Panc1 (cell line): ENCODE measurements around the gene GPR149. TPM values are rescaled to one million over a fixed set of nuclear protein-coding genes. Genes with fewer than 3 reads are reported as not detected.

ENCODE experiments used
- ATAC-seq: fragments of 200-7000 bp; cut with Tn5 transposase; 2 replicates; pipeline ENCODE4 v1.9.1; 2020; ENCODE audit warnings: mild to moderate bottlenecking, moderate library complexity
- Bru-seq: library from RNA; stranded (reverse); fragments of 400-500 nt; gene quantifications from one replicate; lab custom pipeline; 2021; lab: Mats Ljungman, UMichigan
- BruChase-seq, 2 experiments: library from RNA; stranded (reverse); fragments of 400-500 nt; gene quantifications; one replicate each; lab custom pipeline; 2021; lab: Mats Ljungman, UMichigan
- BruUV-seq: library from RNA; stranded (reverse); fragments of 400-500 nt; replicated peaks from 2 replicates; lab custom pipeline; 2021; lab: Mats Ljungman, UMichigan
- CTCF ChIA-PET: fragments of 300-600 bp; sonication (Branson Sonifier 250); formaldehyde crosslinking; loops from one replicate; lab custom pipeline; 2022; ENCODE audit warnings: antibody characterized with exemption; lab: Charles Lee
- POLR2A ChIA-PET: fragments of 300-600 bp; sonication (Branson Sonifier 250); formaldehyde crosslinking; loops from one replicate; lab custom pipeline; 2022; ENCODE audit warnings: antibody characterized with exemption; lab: Charles Lee
- DNase-seq: peaks from one replicate; pipeline ENCODE4 v3.0.0-alpha.2; 2010; ENCODE audit warnings: low read depth, low spot score
- H3K27ac ChIP-seq: 2 replicates; pipeline ENCODE4 v1.5.1; 2011; ENCODE audit warnings: mild to moderate bottlenecking, low read length, inconsistent platforms
- H3K27me3 ChIP-seq: fragments of 200-500 bp; sonication (Bioruptor generic); 2 replicates; pipeline ENCODE4 v1.6.0; 2014; ENCODE audit warnings: low read length, inconsistent platforms; ENCODE audit not compliant: control insufficient read depth, insufficient read depth
- H3K36me3 ChIP-seq: fragments of 200-500 bp; sonication (Bioruptor generic); 2 replicates; pipeline ENCODE4 v1.5.1; 2014; ENCODE audit warnings: inconsistent platforms, mild to moderate bottlenecking, low read length, moderate library complexity; ENCODE audit not compliant: control insufficient read depth, insufficient read depth
- H3K4me1 ChIP-seq: 2 replicates; pipeline ENCODE4 v1.5.1; 2011; ENCODE audit warnings: inconsistent platforms, mild to moderate bottlenecking, low read length, moderate library complexity; ENCODE audit not compliant: control insufficient read depth, insufficient read depth
- H3K4me3 ChIP-seq, 2 experiments: 2 replicates each; pipeline ENCODE4 v1.5.1; 2011 to 2012; ENCODE audit warnings: low read depth in 2 of 2, low read length in 2 of 2, mild to moderate bottlenecking in 2 of 2, inconsistent platforms in 1 of 2, moderate library complexity in 1 of 2
- H3K9me3 ChIP-seq: fragments of 200-500 bp; sonication (Bioruptor generic); 2 replicates; pipeline ENCODE4 v1.5.1; 2014; ENCODE audit warnings: low read depth, mild to moderate bottlenecking, inconsistent platforms, low read length, moderate library complexity; ENCODE audit not compliant: control insufficient read depth, insufficient read depth
- POLR2AphosphoS5 ChIP-seq: IDR thresholded peaks from 2 replicates; pipeline ENCODE4 v1.6.1; 2012; ENCODE audit warnings: mild to moderate bottlenecking, low read depth, low read length, moderate library complexity
- REST ChIP-seq, 2 experiments: IDR thresholded peaks; 2 replicates each; pipeline ENCODE4 v1.6.1; 2011 to 2012; ENCODE audit warnings: low read depth in 2 of 2, control low read depth in 1 of 2, low read length in 1 of 2, mild to moderate bottlenecking in 1 of 2, moderate library complexity in 1 of 2; ENCODE audit not compliant: insufficient read depth in 1 of 2
- SIN3A ChIP-seq: IDR thresholded peaks from 2 replicates; pipeline ENCODE4 v1.6.1; 2012; ENCODE audit warnings: low read depth, mild to moderate bottlenecking, low read length, moderate library complexity, borderline replicate concordance; ENCODE audit not compliant: insufficient read depth
- TCF7L2 ChIP-seq: IDR thresholded peaks from 2 replicates; pipeline ENCODE4 v1.6.1; 2011; ENCODE audit warnings: mild to moderate bottlenecking, low read depth, low read length, inconsistent platforms
- in situ Hi-C: cut with HindIII; loops from 2 replicates; pipeline ENCODE4 v1.10.0; 2016; ENCODE audit warnings: low sequenced_read_pairs, low pct_unique_long_range_greater_than_20kb
- intact Hi-C: fragments of 100-400 bp; cut with micrococcal nuclease; formaldehyde crosslinking; loops from one replicate; pipeline ENCODE4 v1.10.0; 2022; ENCODE audit not compliant: unreplicated experiment
- long read RNA-seq: library from polyadenylated mRNA; unstranded; transcript quantifications from one replicate; pipeline ENCODE4 v2.0.0, GENCODE V29; 2021; ENCODE audit not compliant: unreplicated experiment
- polyA plus RNA-seq: library from polyadenylated mRNA; unstranded; fragments of >200 nt; gene quantifications from one replicate; pipeline ENCODE4 v1.2.1, GENCODE V29; 2012; ENCODE audit warnings: missing spikeins; ENCODE audit not compliant: insufficient read length
- total RNA-seq: library from RNA; stranded (reverse); gene quantifications from one replicate; pipeline ENCODE4 v1.2.1, GENCODE V29; 2021; ENCODE audit not compliant: unreplicated experiment
- TF ChIP-seq, protein P1 (sequence below): fragments of 450-650 bp; IDR thresholded peaks from 2 replicates; pipeline ENCODE4 v1.5.1; 2017; ENCODE audit warnings: mild to moderate bottlenecking

Gene GPR149, protein sequence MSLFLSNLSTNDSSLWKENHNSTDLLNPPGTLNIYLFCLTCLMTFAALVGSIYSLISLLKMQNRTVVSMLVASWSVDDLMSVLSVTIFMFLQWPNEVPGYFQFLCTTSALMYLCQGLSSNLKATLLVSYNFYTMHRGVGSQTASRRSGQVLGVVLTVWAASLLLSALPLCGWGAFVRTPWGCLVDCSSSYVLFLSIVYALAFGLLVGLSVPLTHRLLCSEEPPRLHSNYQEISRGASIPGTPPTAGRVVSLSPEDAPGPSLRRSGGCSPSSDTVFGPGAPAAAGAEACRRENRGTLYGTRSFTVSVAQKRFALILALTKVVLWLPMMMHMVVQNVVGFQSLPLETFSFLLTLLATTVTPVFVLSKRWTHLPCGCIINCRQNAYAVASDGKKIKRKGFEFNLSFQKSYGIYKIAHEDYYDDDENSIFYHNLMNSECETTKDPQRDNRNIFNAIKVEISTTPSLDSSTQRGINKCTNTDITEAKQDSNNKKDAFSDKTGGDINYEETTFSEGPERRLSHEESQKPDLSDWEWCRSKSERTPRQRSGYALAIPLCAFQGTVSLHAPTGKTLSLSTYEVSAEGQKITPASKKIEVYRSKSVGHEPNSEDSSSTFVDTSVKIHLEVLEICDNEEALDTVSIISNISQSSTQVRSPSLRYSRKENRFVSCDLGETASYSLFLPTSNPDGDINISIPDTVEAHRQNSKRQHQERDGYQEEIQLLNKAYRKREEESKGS
- total RNA-seq (not detected), Bru-seq, nascent RNA (percentile 2 among the genes with signal in this experiment), BruChase-seq, experiment 1, labeled RNA remaining after a 2-hour chase (percentile 2 among the genes with signal in this experiment), BruChase-seq, experiment 2, labeled RNA remaining after a 6-hour chase (not detected)
- polyA plus RNA-seq, result not detected
- long read RNA-seq, partial matches to known transcripts, result 0 of 1 reads
- long read RNA-seq, other reads (novel, unspliced or antisense), result 0 of 1 reads

DNA sequence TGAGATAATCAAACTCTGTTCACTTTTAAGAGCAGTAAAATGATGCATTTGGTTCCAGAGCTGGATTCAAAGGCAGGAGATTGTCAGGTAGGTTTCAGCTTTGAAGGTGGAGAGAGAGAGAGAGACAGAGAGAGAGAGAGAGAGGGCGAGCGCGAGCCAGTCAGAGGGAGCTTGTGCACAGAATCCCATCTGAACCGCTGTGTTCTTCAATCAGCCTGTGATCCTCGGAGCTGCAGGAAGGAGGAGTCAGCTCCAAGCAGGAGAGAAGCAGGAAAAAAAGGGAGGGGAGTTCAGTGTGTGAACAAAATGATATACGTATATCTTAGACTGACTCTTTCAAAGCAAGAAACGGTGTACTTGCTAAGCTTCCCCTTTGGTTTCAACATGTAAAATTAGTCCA lies at the start of gene GPR149:
GPR149 (minus strand) TSS at position 177 of the 400 bp plus-strand sequence. CDS start 575 bp downstream, outside the sequence.
- TF ChIP-seq POLR2AphosphoS5 (no peak), SIN3A (no peak), REST (IDR thresholded peaks at IDR 0.05; ENCODE audit: insufficient read depth in 1 of 2, low read depth in 2 of 2, low read length in 1 of 2) (no peak), TCF7L2 (no peak)
- TF ChIP-seq, protein P1, sequence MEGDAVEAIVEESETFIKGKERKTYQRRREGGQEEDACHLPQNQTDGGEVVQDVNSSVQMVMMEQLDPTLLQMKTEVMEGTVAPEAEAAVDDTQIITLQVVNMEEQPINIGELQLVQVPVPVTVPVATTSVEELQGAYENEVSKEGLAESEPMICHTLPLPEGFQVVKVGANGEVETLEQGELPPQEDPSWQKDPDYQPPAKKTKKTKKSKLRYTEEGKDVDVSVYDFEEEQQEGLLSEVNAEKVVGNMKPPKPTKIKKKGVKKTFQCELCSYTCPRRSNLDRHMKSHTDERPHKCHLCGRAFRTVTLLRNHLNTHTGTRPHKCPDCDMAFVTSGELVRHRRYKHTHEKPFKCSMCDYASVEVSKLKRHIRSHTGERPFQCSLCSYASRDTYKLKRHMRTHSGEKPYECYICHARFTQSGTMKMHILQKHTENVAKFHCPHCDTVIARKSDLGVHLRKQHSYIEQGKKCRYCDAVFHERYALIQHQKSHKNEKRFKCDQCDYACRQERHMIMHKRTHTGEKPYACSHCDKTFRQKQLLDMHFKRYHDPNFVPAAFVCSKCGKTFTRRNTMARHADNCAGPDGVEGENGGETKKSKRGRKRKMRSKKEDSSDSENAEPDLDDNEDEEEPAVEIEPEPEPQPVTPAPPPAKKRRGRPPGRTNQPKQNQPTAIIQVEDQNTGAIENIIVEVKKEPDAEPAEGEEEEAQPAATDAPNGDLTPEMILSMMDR, result no peak
- peak; percentile 67 for ATAC-seq

GRCh38 chr3:154473769-154474168 lies 43.8 kb upstream of the GPR149 start:
- ChIA-PET CTCF (no interaction called here), POLR2A (no interaction called here)
- H3K36me3 ChIP-seq, result no peaks in the 10 kb centered on the region
- no peak for ATAC-seq
- intact Hi-C loops (no loop called here), in situ Hi-C loops (no loop called here)
- no peak overlapping the region for H3K27ac ChIP-seq
- no TSS peak for BruUV-seq
- H3K4me1 ChIP-seq, result no peaks in the 10 kb centered on the region
- peaks cover 13% of the 10 kb centered on the region; the same call in 1 of the 2 replicates for H3K9me3 ChIP-seq
- DNase-seq, result no peak
- H3K27me3 ChIP-seq, result no peaks in the 10 kb centered on the region
- no peak overlapping the region for H3K4me3 ChIP-seq
- TF ChIP-seq TCF7L2 (no peak), POLR2AphosphoS5 (no peak), REST (IDR thresholded peaks at IDR 0.05; ENCODE audit: insufficient read depth in 1 of 2, low read depth in 2 of 2, low read length in 1 of 2) (no peak), SIN3A (no peak)
- TF ChIP-seq, protein P1, result no peak

More for the DNA sequence above, at the start of gene GPR149:
- ChIA-PET CTCF (interaction anchor here (0.6 kb wide), 1 partner anchor 321 kb away, joined by 4 read pairs; no protein-coding TSS in a partner anchor), POLR2A (no interaction called here)
- intact Hi-C loops, result no loop called here
- no peak within 1 kb of the TSS for H3K27ac ChIP-seq
- no peak for DNase-seq
- peaks cover 38% of the 10 kb centered on the region for H3K27me3 ChIP-seq
- in situ Hi-C loops, result no loop called here
- no peaks in the 10 kb centered on the region for H3K9me3 ChIP-seq
- no TSS peak for BruUV-seq
- no peaks in the 10 kb centered on the region for H3K36me3 ChIP-seq
- peak within 1 kb of the TSS; percentile 21 to 46 for H3K4me3 ChIP-seq
- H3K4me1 ChIP-seq, result peaks cover 17% of the 10 kb centered on the region; the same call in 1 of the 2 replicates
